Stimulated activated CD8-positive, alpha-beta memory T cell treated with anti-CD3 and anti-CD28 coated beads, Interleukin-7, amount 100 ng/mL, for 24 hours (primary cell): ENCODE data around the gene PPME1.

Experiments
- DNase-seq: peaks from one replicate; pipeline ENCODE4 v3.0.0-alpha.2; 2020; ENCODE audit warnings: low read depth

Gene PPME1

GRCh38 chr11:74162681-74163467 is 8.2 kb upstream of the PPME1 start:
- no peak for DNase-seq

- no peak for DNase-seq
Measured at GRCh38 chr11:74168838-74169237, 2.3 kb upstream of the PPME1 start.

- DNase-seq: no peak
Measured at GRCh38 chr11:74169738-74170458, 1.2 kb upstream of the PPME1 start.

- no peak for DNase-seq
Measured at GRCh38 chr11:74171630-74171968, 510 bp downstream of the PPME1 start.

GRCh38 chr11:74171997-74172396 is 908 bp downstream of the PPME1 start:
- no peak for DNase-seq

GRCh38 chr11:74175920-74176319 is 4.8 kb downstream of the PPME1 start:
- no peak for DNase-seq

GRCh38 chr11:74179234-74180052 is 8.4 kb downstream of the PPME1 start:
- DNase-seq: no peak

- no peak for DNase-seq
Measured at GRCh38 chr11:74182635-74183034, 11.5 kb downstream of the PPME1 start.

GRCh38 chr11:74185285-74185684 is 14.2 kb downstream of the PPME1 start:
- no peak for DNase-seq

- no peak for DNase-seq
Measured at GRCh38 chr11:74185695-74186094, 14.6 kb downstream of the PPME1 start.

- no peak for DNase-seq
Measured at GRCh38 chr11:74195828-74196227, 24.7 kb downstream of the PPME1 start.

GRCh38 chr11:74196781-74197486 is 25.8 kb downstream of the PPME1 start:
- no peak for DNase-seq

- no peak for DNase-seq
Measured at GRCh38 chr11:74203966-74204365, 32.9 kb downstream of the PPME1 start.

GRCh38 chr11:74204701-74205100 is 33.6 kb downstream of the PPME1 start:
- no peak for DNase-seq

- DNase-seq: no peak
Measured at GRCh38 chr11:74205181-74205580, 34.1 kb downstream of the PPME1 start.

GRCh38 chr11:74206746-74207145 is 35.7 kb downstream of the PPME1 start:
- DNase-seq: no peak

- no peak for DNase-seq
Measured at GRCh38 chr11:74208507-74208906, 37.4 kb downstream of the PPME1 start.

GRCh38 chr11:74212533-74212932 is 41.4 kb downstream of the PPME1 start:
- no peak for DNase-seq

- no peak for DNase-seq
Measured at GRCh38 chr11:74220376-74220775, 49.3 kb downstream of the PPME1 start.

- DNase-seq: no peak
Measured at GRCh38 chr11:74221816-74222215, 50.7 kb downstream of the PPME1 start.

GRCh38 chr11:74225565-74225964 is 54.5 kb downstream of the PPME1 start:
- no peak for DNase-seq

GRCh38 chr11:74226907-74227306 is 55.8 kb downstream of the PPME1 start:
- no peak for DNase-seq
